T follicular helper cell (primary cell): Measurements from ENCODE around the gene FRY.
"Not testable (repeated sequence)": the region's sequence is repeated elsewhere in the genome, so short reads cannot be mapped to it uniquely, and the experiment has no call there.

Experiments used
- DNase-seq: peaks from one replicate; pipeline ENCODE4 v3.0.0-alpha.2; 2020; ENCODE audit warnings: low read depth

Gene FRY

GRCh38 chr13:32041429-32041828 is 9.9 kb downstream of the FRY start:
- DNase-seq = no peak

GRCh38 chr13:32042551-32042950 is 11.0 kb downstream of the FRY start:
- DNase-seq = no peak

- no peak for DNase-seq
Observed at GRCh38 chr13:32044446-32044845, 12.9 kb downstream of the FRY start.

GRCh38 chr13:32045537-32045936 is 14.0 kb downstream of the FRY start:
- DNase-seq = no peak

GRCh38 chr13:32045982-32046785 is 14.6 kb downstream of the FRY start:
- no peak for DNase-seq

DNA sequence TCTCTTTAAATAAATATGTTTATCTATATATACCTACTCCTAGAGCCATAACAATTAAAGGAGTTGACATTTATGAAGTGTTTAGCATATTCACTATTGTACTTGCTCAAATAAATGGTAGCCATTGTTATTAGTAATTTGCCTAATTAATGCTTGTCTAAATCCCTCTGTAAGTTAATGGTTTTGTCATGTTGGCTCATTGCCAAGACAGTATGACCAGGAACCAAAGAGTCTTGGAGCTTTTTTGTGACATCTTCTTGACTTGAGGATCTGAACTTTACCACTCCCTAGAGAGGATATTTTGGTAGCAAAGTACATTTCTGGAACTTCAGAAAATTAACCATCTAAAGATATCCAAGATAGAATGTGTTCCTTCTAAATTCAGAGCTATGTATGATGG is 15.5 kb downstream of the FRY start:
- DNase-seq = no peak

DNA sequence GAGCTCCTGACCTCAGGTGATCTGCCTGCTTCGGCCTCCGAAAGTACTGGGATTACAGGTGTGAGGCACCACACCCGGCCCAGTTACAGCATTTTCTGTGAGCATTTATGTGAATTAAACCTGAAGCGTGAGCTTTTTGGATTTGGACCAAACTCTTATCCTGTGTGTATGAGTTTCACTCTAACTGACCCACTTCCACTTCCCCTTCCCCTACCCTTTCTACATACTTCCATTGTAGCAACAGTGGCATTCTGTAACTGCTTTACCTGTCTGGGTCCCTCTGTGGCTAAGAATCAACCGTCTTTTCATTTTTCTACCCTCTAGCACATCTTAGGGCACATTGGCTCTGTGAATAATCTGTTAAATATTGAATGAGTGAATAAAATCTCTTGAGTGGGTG is 16.2 kb downstream of the FRY start:
- no peak for DNase-seq

DNA sequence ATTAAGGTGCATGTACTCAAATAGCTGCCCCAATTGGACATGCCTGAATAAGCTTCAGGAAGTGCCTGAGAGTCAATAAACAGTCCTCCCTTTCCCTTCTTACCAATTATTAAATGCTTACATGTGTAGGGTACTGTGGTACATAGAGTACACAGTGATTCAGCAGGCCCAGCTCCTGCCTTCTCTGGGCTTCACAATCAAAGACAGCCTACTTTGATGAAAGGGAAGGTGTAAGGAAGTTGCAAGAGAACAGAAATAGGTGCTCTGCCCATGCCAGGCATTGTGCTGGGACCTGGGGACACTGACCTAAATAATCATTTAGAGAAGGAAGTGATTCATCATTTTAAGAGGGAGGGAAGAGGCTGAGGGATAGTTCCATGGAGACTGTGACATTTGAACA is 17.2 kb downstream of the FRY start:
- no peak for DNase-seq

GRCh38 chr13:32051156-32051555 is 19.6 kb downstream of the FRY start:
- DNase-seq = no peak

- DNase-seq = no peak
Observed at GRCh38 chr13:32056316-32056715, 24.7 kb downstream of the FRY start.

DNA sequence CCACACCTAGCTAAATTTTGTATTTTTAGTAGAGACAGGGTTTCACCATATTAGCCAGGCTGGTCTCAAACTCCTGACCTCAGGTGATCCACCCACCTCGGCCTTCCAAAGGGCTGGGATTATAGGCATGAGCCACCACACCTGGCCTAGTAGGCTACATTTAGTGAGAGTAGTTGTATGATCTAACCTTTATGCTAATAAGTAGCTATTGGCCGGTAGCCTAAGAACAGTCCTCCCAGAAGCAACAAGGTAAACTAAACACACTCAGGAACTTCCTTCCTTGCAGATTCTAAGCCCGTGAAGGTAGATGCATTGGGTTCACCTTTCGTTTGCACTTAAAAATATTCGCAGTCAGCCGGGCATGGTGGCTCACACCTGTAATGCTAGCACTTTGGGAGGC is 25.8 kb downstream of the FRY start:
- DNase-seq = not testable (repeated sequence)

DNA sequence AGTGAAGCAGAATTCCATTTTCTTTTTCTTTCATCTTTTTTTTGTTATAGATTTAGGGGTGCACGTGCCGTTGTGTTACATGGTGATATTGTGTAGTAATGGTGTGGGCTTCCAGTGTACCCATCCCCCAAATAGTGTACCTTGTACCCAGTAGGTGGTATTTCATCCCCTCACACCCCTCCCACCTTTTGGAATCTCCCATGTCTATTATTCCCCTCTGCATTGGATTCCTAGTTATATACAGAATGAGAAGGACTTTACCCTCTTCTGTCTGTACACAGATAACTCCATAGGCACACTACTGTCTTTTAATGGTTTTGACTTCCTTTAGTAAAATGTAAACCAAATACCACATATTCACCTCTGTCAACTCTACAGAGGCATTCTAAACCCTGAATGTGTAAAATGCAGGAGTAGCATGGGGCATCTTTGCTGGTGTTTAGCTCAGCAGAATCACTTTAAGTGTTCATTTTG is 28.0 kb downstream of the FRY start:
- DNase-seq = no peak

DNA sequence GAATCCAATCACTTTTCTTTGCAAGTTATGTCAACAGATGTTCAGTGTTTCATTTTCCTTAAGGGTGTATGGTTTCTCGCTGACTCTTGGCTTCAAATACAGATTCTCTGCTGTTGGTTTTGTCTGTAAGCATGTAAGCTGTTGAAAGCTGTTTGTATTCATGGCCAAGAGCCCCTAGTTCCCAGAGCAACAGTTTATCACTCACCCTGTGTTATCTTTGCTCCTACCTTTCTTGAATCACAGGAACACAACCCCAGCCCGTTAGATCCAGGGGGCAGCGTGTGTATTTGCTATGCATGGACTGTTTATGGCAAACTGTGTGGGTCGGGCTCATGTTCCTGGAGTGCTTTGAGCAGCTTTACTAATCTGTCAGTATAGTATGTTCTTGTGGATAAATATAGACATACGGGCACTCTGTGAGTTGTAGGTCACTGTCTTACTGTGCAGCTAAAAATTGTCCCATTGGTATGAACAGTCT is 28.9 kb downstream of the FRY start:
- DNase-seq = no peak

GRCh38 chr13:32063619-32064233 is 32.2 kb downstream of the FRY start:
- DNase-seq = no peak

DNA sequence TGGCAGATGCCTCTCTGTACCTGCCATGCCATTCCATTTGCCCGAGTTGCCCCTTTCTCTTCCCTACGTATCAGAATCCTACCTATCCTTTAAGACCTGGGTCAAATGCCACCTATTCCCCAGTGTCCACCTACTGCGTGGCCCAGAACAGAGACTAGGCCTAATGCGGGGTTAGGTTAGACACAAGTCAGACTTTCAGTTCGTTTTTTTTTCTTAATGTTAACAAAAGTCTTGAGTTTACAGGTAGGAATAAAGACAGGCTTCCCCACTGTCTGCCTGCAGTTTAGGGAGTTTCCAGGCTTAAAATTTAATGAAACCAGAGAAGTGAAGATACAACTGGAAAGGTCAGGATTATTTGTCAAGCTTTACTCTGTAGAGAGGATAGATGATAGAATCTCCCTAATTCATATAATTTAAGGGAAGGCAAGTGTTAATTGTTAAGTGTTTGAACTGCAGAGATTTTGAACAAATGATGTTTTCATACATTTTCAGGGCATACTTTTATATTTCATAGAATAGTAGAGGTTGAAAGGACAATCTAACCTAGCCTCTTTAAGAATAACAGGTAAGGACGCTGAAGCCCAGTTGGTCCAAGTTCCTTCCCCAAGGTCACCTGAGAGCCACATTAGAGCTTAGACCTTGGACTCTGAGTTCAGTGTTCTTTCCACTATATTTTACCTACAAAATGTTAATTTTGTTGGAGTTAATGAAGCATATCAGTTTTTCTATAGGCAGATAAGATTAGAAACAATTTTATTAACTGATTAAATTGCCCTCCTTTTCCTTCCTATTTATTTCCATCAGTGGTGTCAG is 35.8 kb downstream of the FRY start:
- no peak for DNase-seq

DNA sequence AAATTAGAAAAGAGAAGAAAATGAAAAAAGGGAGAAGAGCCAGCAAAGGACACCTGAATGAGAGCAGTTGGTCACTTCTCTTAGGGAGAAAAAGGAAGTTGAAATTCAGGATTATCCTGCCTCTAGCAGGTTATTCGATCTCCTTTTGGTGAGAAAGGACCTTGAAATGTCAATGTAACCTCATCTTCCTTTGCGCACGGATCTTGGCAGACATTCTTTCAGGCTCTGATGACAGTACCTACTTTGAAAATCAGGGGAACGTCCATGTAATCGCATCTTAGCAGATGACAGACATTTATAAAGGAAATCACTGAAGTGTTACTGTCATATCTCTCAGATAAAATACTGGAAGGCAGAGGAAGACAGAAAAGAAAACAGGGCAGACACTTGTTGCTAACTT is 36.7 kb downstream of the FRY start:
- no peak for DNase-seq

GRCh38 chr13:32073180-32073864 is 41.7 kb downstream of the FRY start:
- DNase-seq = no peak

DNA sequence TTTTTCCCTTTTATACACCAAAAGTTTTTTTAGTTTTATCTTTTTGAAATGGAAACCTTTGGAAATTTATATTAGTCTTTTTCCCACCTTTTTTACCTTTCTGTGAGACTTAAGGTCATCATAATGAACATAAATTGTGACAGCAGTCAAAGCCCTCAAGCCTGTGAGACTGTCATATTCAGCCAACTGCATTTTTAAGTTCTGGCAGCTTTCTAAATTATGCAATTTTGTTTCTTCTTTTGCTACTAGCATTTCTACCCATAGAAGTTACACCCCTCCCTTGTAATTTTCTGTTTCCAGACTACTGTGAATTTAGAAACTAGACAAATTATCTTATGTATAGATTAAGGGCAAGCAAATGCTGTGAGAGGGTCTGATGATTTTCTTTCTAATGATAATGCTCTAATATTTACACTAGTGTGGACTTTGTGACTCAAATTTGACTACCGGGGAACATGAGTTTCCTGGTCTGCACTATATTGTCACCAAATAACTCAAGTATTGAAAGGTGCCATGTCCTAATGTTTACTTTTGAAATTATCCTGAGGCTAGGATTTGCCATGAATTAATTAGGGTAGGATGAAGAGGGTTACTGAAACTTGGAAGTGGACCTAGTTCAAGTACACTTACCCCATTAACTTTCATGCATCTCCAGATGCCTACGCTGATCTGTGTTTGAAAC is 43.7 kb downstream of the FRY start:
- DNase-seq = no peak

GRCh38 chr13:32079587-32079986 is 48.0 kb downstream of the FRY start:
- DNase-seq = no peak

DNA sequence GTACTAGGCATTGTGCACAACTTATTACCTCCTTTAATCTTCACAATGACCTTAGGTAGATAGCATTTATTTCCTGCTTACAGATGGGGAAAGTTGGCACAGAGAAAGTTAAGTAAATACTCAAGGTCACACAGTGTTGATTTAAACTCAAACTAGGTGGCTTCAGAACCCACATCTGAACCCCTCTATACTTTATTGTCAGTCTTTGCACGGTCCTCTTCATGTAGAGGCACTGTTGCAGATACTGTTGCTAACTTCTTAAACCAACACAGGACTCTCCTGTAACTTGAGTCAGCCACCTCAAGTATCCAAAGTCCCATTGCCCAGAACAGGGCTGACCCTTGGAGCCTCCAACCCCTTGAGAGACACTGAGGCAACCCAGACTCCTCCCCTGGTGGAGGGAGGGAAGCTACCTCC is 48.8 kb downstream of the FRY start:
- no peak for DNase-seq

- no peak for DNase-seq
Observed at GRCh38 chr13:32081591-32081990, 50.0 kb downstream of the FRY start.
